Neural cell (in vitro differentiated cells): ENCODE measurements around the gene COQ9. TPM values are rescaled to one million over a fixed set of nuclear protein-coding genes. Genes with fewer than 3 reads are reported as not detected.
A peak's percentile ranks its signal among the peaks of the same experiment; 100 is the strongest.

Source experiments
- H2AFZ ChIP-seq: fragments of 200-600, 300-800 bp; sonication (generic), shearing (Covaris generic); 2 replicates; pipeline ENCODE4 v1.6.0; 2014; ENCODE audit warnings: low read depth, mild to moderate bottlenecking, antibody characterized with exemption, low read length, moderate library complexity
- H3F3A ChIP-seq: fragments of 200-600 bp; shearing (Covaris generic); 2 replicates; pipeline ENCODE4 v1.6.1; 2016; ENCODE audit warnings: mild to moderate bottlenecking, moderate library complexity, mixed read lengths, antibody characterized with exemption, low read length; ENCODE audit not compliant: insufficient read depth, poor library complexity, severe bottlenecking
- H3K27ac ChIP-seq: fragments of 200-600, 300-800 bp; sonication (generic), shearing (Covaris generic); 2 replicates; pipeline ENCODE4 v1.5.1; 2014; ENCODE audit warnings: mild to moderate bottlenecking, low read length, moderate library complexity
- H3K27me3 ChIP-seq: fragments of 300-800, 200-600 bp; sonication (generic), shearing (Covaris generic); 2 replicates; pipeline ENCODE4 v1.6.0; 2014; ENCODE audit warnings: mild to moderate bottlenecking, low read depth, low read length, moderate library complexity; ENCODE audit not compliant: insufficient read depth
- H3K36me3 ChIP-seq: fragments of 300-800, 200-600 bp; sonication (generic), shearing (Covaris generic); 2 replicates; pipeline ENCODE4 v1.5.1; 2014; ENCODE audit warnings: mild to moderate bottlenecking, antibody characterized with exemption, low read length, moderate library complexity; ENCODE audit not compliant: insufficient read depth
- H3K4me2 ChIP-seq: fragments of 300-800, 200-600 bp; sonication (generic), shearing (Covaris generic); 2 replicates; pipeline ENCODE4 v1.6.0; 2014; ENCODE audit warnings: mild to moderate bottlenecking, low read length
- H3K4me3 ChIP-seq: fragments of 300-800, 200-600 bp; sonication (generic), shearing (Covaris generic); 2 replicates; pipeline ENCODE4 v1.5.1; 2014; ENCODE audit warnings: mild to moderate bottlenecking, low read length, moderate library complexity
- H3K79me2 ChIP-seq: fragments of 200-600 bp; shearing (Covaris generic); replicated peaks from 2 replicates; pipeline ENCODE4 v1.6.0; 2014; ENCODE audit warnings: mild to moderate bottlenecking, low read length, moderate library complexity; ENCODE audit not compliant: insufficient read depth
- H3K9ac ChIP-seq: fragments of 300-800, 200-600 bp; sonication (generic), shearing (Covaris generic); 2 replicates; pipeline ENCODE4 v1.6.1; 2016; ENCODE audit warnings: mild to moderate bottlenecking, low read length, mixed read lengths
- H3K9me2 ChIP-seq: fragments of 200-600 bp; shearing (Covaris generic); 2 replicates; pipeline ENCODE4 v1.6.1; 2016; ENCODE audit warnings: mild to moderate bottlenecking, low read length, mixed read lengths; ENCODE audit not compliant: insufficient read depth
- H3K9me3 ChIP-seq: fragments of 200-600, 300-800 bp; sonication (generic), shearing (Covaris generic); 2 replicates; pipeline ENCODE4 v1.6.1; 2016; ENCODE audit warnings: mild to moderate bottlenecking, mixed run types, low read length, moderate library complexity, mixed read lengths
- H4K20me1 ChIP-seq: fragments of 200-600 bp; shearing (Covaris generic); 2 replicates; pipeline ENCODE4 v1.6.1; 2016; ENCODE audit warnings: mild to moderate bottlenecking, mixed run types; ENCODE audit not compliant: insufficient read depth
- CTCF ChIP-seq: fragments of 450-650 bp; IDR thresholded peaks from 2 replicates; pipeline ENCODE4 v1.5.1; 2014; ENCODE audit warnings: antibody characterized with exemption, mild to moderate bottlenecking, moderate library complexity; ENCODE audit not compliant: poor library complexity, severe bottlenecking
- EZH2 ChIP-seq: fragments of 200-600, 300-800 bp; shearing (Covaris generic), sonication (generic); IDR thresholded peaks from 2 replicates; pipeline ENCODE4 v1.6.1; 2014; ENCODE audit warnings: antibody characterized with exemption, low read length, borderline replicate concordance, mild to moderate bottlenecking; ENCODE audit not compliant: insufficient read depth, poor library complexity, severe bottlenecking
- MXI1 ChIP-seq: fragments of 450-650 bp; conservative IDR thresholded peaks from 2 replicates; pipeline ENCODE4 v1.6.1; 2014; ENCODE audit warnings: antibody characterized with exemption, mild to moderate bottlenecking; ENCODE audit not compliant: poor library complexity, severe bottlenecking
- POLR2AphosphoS5 ChIP-seq: IDR thresholded peaks from 2 replicates; pipeline ENCODE4 v1.6.1; 2012
- REST ChIP-seq: IDR thresholded peaks from 2 replicates; pipeline ENCODE4 v1.6.1; 2012; ENCODE audit warnings: borderline replicate concordance
- SMC3 ChIP-seq: fragments of 450-650 bp; conservative IDR thresholded peaks from 2 replicates; pipeline ENCODE4 v1.6.1; 2014; ENCODE audit warnings: antibody characterized with exemption, mild to moderate bottlenecking, moderate library complexity; ENCODE audit not compliant: poor library complexity
- TAF1 ChIP-seq: IDR thresholded peaks from 2 replicates; pipeline ENCODE4 v1.6.1; 2012; ENCODE audit warnings: low read depth
- polyA plus RNA-seq: library from polyadenylated mRNA; depleted of rRNA; stranded (reverse); fragments of >200 nt; gene quantifications from 2 replicates; pipeline ENCODE4 v1.2.3, GENCODE V29; 2014

Gene COQ9
- polyA plus RNA-seq, 1 donor from 2014 or later, result 78.7 TPM

- peaks cover 4% of the 10 kb centered on the region for H4K20me1 ChIP-seq
- H3K9ac ChIP-seq, result peak overlapping the region; percentile 81
- H3K27ac ChIP-seq, result peak overlapping the region; percentile 49
- H3K36me3 ChIP-seq, result no peaks in the 10 kb centered on the region
- no peaks in the 10 kb centered on the region for H3K9me2 ChIP-seq
- H3F3A ChIP-seq, result no peaks in the 10 kb centered on the region
- H3K4me3 ChIP-seq, result peak overlapping the region; percentile 89
- peaks cover 41% of the 10 kb centered on the region for H3K79me2 ChIP-seq
- no peak overlapping the region for H2AFZ ChIP-seq
- H3K9me3 ChIP-seq, result no peaks in the 10 kb centered on the region
- TF ChIP-seq MXI1, result no peak
- no peak for TF ChIP-seq TAF1
- H3K27me3 ChIP-seq, result no peaks in the 10 kb centered on the region
- H3K4me2 ChIP-seq, result peak overlapping the region; percentile 80
Measured at GRCh38 chr16:57476546-57477410, 29.5 kb downstream of the COQ9 start.

- no peaks in the 10 kb centered on the region for H3F3A ChIP-seq
- no peaks in the 10 kb centered on the region for H3K27me3 ChIP-seq
- no peaks in the 10 kb centered on the region for H3K9me2 ChIP-seq
- peaks cover 41% of the 10 kb centered on the region for H3K79me2 ChIP-seq
- peaks cover 4% of the 10 kb centered on the region for H4K20me1 ChIP-seq
- no peaks in the 10 kb centered on the region for H3K9me3 ChIP-seq
- no peaks in the 10 kb centered on the region for H3K36me3 ChIP-seq
- H3K4me3 ChIP-seq, result peak overlapping the region; percentile 89
- H2AFZ ChIP-seq, result no peak overlapping the region
- H3K27ac ChIP-seq, result peak overlapping the region; percentile 49
- H3K4me2 ChIP-seq, result peak overlapping the region; percentile 92
- peak overlapping the region; percentile 81 for H3K9ac ChIP-seq
- TF ChIP-seq MXI1 (peak; percentile 74), TAF1 (no peak)
Measured at GRCh38 chr16:57477531-57478202, 30.4 kb downstream of the COQ9 start.

- Histone ChIP-seq H3K9me3 (no peaks in the 10 kb centered on the region), H3K4me3 (peak overlapping the region; percentile 89), H3K79me2 (peaks cover 41% of the 10 kb centered on the region), H3K27ac (peak overlapping the region; percentile 76), H2AFZ (no peak overlapping the region), H3K27me3 (no peaks in the 10 kb centered on the region), H3K9me2 (no peaks in the 10 kb centered on the region), H3K4me2 (peak overlapping the region; percentile 92), H3K36me3 (no peaks in the 10 kb centered on the region), H4K20me1 (peaks cover 4% of the 10 kb centered on the region), H3K9ac (peak overlapping the region; percentile 81), H3F3A (no peaks in the 10 kb centered on the region)
- TF ChIP-seq CTCF, result no peak
- no peak for TF ChIP-seq POLR2AphosphoS5
- TF ChIP-seq SMC3, result no peak
- no peak for TF ChIP-seq REST
- TF ChIP-seq EZH2, result no peak
Measured at GRCh38 chr16:57478396-57479204, 31.3 kb downstream of the COQ9 start.
